Body of pancreas (tissue), 4 donors: ENCODE data around the gene OSER1. TPM values are rescaled to one million over a fixed set of nuclear protein-coding genes. Genes with fewer than 3 reads are reported as not detected.

Experiments
- ATAC-seq: fragments of 150-250 bp; one replicate; pipeline ENCODE4 v1.9.1; 2016
- DNase-seq, 4 donors: peaks; one replicate each; pipeline ENCODE4 v3.0.0-alpha.2; 2019
- H3K27ac ChIP-seq, 4 donors: fragments of 200-600 bp; sonication (generic); 1 replicate in 3 of 4; 2 replicates in 1 of 4; pipeline versions ENCODE4 v1.5.1 to v1.6.1; 2016 to 2019; ENCODE audit warnings: mild to moderate bottlenecking in 1 of 4, mixed read lengths in 1 of 4, moderate library complexity in 1 of 4
- H3K27me3 ChIP-seq, 2 donors: fragments of 200-600 bp; sonication (generic); one replicate each; pipeline ENCODE4 v1.6.0; 2016; ENCODE audit warnings: mild to moderate bottlenecking in 1 of 2
- H3K36me3 ChIP-seq, 2 donors: fragments of 200-600 bp; sonication (generic); replicated peaks in 1 of 2; 2 replicates each; pipeline ENCODE4 v1.5.1; 2016; ENCODE audit warnings: low read depth in 2 of 2; ENCODE audit not compliant: insufficient read depth in 1 of 2
- H3K4me1 ChIP-seq: fragments of 200-600 bp; sonication (generic); one replicate; pipeline ENCODE4 v1.6.0; 2016
- H3K4me3 ChIP-seq, 2 donors: fragments of 200-600 bp; sonication (generic); 1 replicate in 1 of 2; 2 replicates in 1 of 2; pipeline ENCODE4 v1.5.1; 2016 to 2019
- H3K9me3 ChIP-seq, 3 donors: fragments of 200-600 bp; sonication (generic); 1 replicate in 2 of 3; 2 replicates in 1 of 3; pipeline ENCODE4 v1.5.1; 2016
- CTCF ChIP-seq, 7 experiments: fragments of 450-650 bp in 4 of 7; fragments of 200-600 bp in 3 of 7; sonication (generic) in 3 of 7; IDR thresholded peaks; one replicate each; pipeline ENCODE4 v1.5.1; 2016 to 2019; ENCODE audit warnings: antibody characterized with exemption in 7 of 7
- POLR2A ChIP-seq, 3 donors: fragments of 450-650 bp; IDR thresholded peaks; one replicate each; pipeline ENCODE4 v1.6.1; 2016; ENCODE audit warnings: antibody characterized with exemption in 3 of 3, mild to moderate bottlenecking in 2 of 3
- WGBS, 2 donors: methylation state at CpG; one replicate each; pipeline ENCODE4 v1.1.5; 2017; 5-methylcytosine and 5-hydroxymethylcytosine counted together
- intact Hi-C: fragments of 100-400 bp; cut with DNase I; formaldehyde crosslinking; loops from one replicate; pipeline ENCODE4 v1.15.1; 2023
- total RNA-seq, 2 donors: library from RNA; depleted of rRNA; stranded (reverse); fragments of >200 nt; gene quantifications; one replicate each; pipeline ENCODE4 v1.1.0, GENCODE V29; 2016

The OSER1 gene
- total RNA-seq, 2 donors from 2014 or later, result 2.0 to 17.1 TPM

- TF ChIP-seq POLR2A (IDR thresholded peaks at IDR 0.05), result no peak
- no peak for TF ChIP-seq CTCF (IDR thresholded peaks at IDR 0.05)
- intact Hi-C loops, result no loop called here
- ATAC-seq (no peak), DNase-seq (no peak)
- H3K4me1 ChIP-seq, result peaks cover 21% of the 10 kb centered on the region
- no peak overlapping the region for H3K27ac ChIP-seq
- peaks cover 5 to 38% of the 10 kb centered on the region in 2 donors for H3K36me3 ChIP-seq
- H3K4me3 ChIP-seq, result no peak overlapping the region
- no peaks in the 10 kb centered on the region for H3K9me3 ChIP-seq
- no peaks in the 10 kb centered on the region for H3K27me3 ChIP-seq
- WGBS, 2 donors, result 64 to 85% methylated on average over 2 of the region's 2 CpGs
Measured at GRCh38 chr20:44200983-44201382, 9.6 kb downstream of the OSER1 start.

- Histone ChIP-seq H3K27ac (no peak overlapping the region), H3K36me3 (peaks cover 5 to 36% of the 10 kb centered on the region in 2 donors), H3K9me3 (no peaks in the 10 kb centered on the region), H3K4me1 (peaks cover 21% of the 10 kb centered on the region), H3K27me3 (no peaks in the 10 kb centered on the region), H3K4me3 (no peak overlapping the region)
- WGBS, 2 donors, result 75 to 84% methylated on average over 4 of the region's 4 CpGs
- TF ChIP-seq CTCF (IDR thresholded peaks at IDR 0.05) (no peak), POLR2A (IDR thresholded peaks at IDR 0.05) (no peak)
- intact Hi-C loops, result no loop called here
- no peak for ATAC-seq
- DNase-seq, result no peak
Measured at GRCh38 chr20:44200371-44200770, 10.2 kb downstream of the OSER1 start.

GRCh38 chr20:44199877-44200276 lies 10.7 kb downstream of the OSER1 start:
- no peaks in the 10 kb centered on the region for H3K9me3 ChIP-seq
- ATAC-seq, result no peak
- DNase-seq, result no peak
- TF ChIP-seq CTCF (IDR thresholded peaks at IDR 0.05), result no peak
- H3K27me3 ChIP-seq, result no peaks in the 10 kb centered on the region
- H3K36me3 ChIP-seq, result peaks cover 5 to 35% of the 10 kb centered on the region in 2 donors
- H3K4me3 ChIP-seq, result no peak overlapping the region
- no peak overlapping the region for H3K27ac ChIP-seq
- H3K4me1 ChIP-seq, result peaks cover 18% of the 10 kb centered on the region
- 90 to 94% methylated on average over 1 to 4 of the region's 4 CpGs for WGBS, 2 donors
- intact Hi-C loops, result no loop called here

- Histone ChIP-seq H3K4me1 (peaks cover 10% of the 10 kb centered on the region), H3K4me3 (no peak overlapping the region), H3K27me3 (no peaks in the 10 kb centered on the region), H3K9me3 (no peaks in the 10 kb centered on the region), H3K36me3 (peaks cover 5 to 35% of the 10 kb centered on the region in 2 donors), H3K27ac (no peak overlapping the region)
- DNase-seq (no peak), ATAC-seq (no peak)
- intact Hi-C loops, result no loop called here
- WGBS, 2 donors, result 88 to 97% methylated on average over 4 of the region's 4 CpGs
- TF ChIP-seq CTCF (IDR thresholded peaks at IDR 0.05), result no peak
- TF ChIP-seq POLR2A (IDR thresholded peaks at IDR 0.05), result no peak
Measured at GRCh38 chr20:44198872-44199271, 11.7 kb downstream of the OSER1 start.

- DNase-seq (no peak), ATAC-seq (no peak)
- 63 to 75% methylated on average over 3 of the region's 3 CpGs for WGBS, 2 donors
- H3K4me1 ChIP-seq, result no peaks in the 10 kb centered on the region
- H3K36me3 ChIP-seq, result peaks cover 5 to 28% of the 10 kb centered on the region in 2 donors
- TF ChIP-seq POLR2A (IDR thresholded peaks at IDR 0.05) (no peak), CTCF (IDR thresholded peaks at IDR 0.05) (no peak)
- intact Hi-C loops, result no loop called here
- H3K9me3 ChIP-seq, result no peaks in the 10 kb centered on the region
- H3K27me3 ChIP-seq, result no peaks in the 10 kb centered on the region
- no peak overlapping the region for H3K4me3 ChIP-seq
- H3K27ac ChIP-seq, result no peak overlapping the region
Measured at GRCh38 chr20:44196271-44196670, 14.3 kb downstream of the OSER1 start.
